GM19099 (cell line): ENCODE data around the gene ARR3.

Experiments used
- POLR2A ChIP-seq: IDR thresholded peaks from 3 replicates; pipeline ENCODE4 v1.6.1; 2011; ENCODE audit warnings: low read depth; ENCODE audit not compliant: insufficient read length; ENCODE audit errors: extremely low read depth

ARR3 gene

DNA sequence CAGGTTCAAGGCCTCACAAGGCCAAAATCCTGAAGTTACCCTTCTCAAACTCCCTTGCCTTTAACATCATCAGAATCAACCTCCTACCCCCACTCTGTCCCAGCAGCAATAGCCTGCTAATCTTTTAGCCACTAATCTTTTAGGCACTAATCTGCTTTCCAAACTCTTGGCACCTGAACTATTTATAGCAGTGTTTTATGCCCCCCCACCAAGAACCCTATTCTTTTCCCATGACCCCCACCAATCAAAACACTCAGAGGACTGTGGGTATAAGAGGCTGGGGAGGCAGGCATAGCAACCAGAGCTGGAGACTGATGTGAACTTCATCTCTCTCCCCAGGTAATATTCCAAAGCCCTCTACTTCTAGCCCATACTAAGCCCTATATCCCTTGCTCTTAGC, at the start of gene ARR3:
Gene ARR3, plus strand, starts transcription at position 301 of the 400 bp plus-strand sequence. CDS start 1,052 bp downstream, outside the sequence.
- TF ChIP-seq POLR2A, result no peak

DNA sequence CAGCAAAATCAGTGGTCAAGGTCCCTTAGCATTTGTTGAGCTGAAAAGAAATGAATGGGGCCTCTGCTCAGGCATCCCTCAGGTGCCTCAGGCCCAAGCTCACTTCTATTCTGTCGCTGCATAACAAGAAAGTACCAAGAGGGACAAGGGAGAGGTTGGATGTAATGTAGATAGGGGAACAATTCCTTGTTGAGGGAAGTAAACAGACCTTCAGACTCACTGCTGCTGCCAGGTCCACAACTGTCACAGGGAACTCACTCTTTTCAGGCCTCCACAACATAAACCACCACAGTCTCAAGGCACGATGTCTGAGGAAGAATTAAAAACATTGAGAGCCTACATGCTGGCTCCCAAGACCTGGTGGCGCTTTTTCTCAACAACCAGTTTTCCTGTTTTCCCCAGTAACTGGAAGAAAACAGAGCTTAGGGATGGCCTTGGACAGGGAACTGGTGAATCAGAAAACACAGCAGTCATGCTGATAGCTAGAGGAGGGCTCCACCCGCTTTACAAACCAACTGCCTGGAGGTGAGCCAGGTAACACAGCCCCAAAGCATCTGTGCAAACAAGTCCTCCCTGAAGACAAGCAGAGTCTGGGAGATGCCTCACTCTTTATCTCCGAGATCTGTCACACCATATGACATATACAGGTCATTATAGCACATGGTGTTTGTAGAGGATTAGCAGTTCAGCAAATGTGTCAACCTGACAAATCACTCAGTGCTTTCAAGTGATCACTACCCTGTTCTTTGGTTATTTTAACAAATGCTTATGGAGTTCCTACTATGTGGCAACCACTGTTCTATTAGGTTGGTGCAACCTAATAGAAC, 48.0 kb upstream of the ARR3 start:
- no peak for TF ChIP-seq POLR2A

DNA sequence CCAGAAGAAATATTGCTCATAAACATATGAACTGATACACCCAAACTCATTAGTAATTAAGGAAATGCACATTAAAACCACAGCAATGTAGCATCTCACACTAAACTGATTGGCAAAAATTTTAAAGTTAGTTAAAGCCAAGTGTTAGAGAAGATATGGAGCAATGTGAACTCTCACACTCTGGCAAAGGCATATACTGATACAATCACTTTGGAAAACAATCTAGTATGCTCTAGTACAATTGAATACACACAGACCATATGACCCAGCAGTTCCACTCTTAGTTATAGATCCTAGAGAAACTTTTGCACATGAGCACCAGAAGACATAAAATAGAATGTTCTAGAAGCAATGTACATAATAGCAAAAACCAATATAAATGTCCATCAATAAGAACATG, 42.1 kb upstream of the ARR3 start:
- TF ChIP-seq POLR2A, result no peak

DNA sequence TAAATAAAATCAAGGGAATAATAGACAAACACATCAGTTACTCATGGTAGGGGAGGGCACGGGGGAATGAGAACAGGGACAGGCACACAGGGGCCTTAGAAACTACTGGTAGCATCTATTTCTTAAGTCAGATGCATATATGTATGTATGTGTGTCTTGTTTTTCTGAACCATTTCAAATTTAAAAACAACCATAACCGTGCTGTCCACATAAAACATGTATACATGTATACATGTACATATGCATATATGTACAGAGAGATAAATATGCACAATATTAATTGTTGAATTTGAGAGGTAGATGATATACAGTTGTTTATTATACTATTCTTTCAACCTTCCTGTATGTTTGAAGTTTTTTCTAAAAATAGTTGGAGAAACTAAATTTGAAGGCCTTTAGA, 41.4 kb upstream of the ARR3 start:
- no peak for TF ChIP-seq POLR2A

DNA sequence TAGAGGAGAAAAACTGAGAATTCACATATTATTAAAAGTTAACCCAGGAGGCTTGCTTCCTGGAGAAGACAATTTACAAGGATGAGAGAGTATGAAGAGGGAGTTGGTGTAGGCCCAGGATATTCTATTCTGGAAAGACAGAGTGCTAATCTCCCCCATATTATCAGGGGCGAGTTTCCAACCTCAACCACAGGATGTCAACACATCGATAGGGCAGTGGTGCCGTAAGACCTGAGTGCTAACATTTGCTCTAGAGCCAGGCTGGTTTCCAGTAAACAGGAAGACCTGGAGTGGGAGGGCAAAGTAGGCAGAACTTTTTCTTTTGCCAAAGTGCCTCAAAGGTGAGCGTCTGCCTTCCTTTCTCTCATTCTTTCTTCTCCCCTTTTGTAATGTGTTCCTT, 36.5 kb upstream of the ARR3 start:
- no peak for TF ChIP-seq POLR2A

DNA sequence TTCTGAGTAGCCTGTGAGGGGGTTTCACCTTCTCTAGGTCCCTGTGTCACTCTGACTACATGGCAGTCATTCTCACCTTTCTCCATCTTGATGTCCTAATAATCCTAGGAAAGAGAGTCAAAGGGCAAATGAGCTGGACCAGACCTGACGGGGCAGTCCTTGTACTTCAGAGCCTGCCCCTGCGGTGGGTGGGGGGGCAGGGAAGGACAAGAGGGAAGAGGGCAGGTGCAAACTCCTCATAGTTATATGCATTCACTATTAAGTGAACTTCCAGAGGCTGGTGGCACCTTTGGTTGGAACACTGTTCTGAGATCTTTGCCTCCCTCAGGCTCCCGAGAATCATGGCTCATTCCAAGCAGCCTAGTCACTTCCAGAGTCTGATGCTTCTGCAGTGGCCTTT, 33.8 kb upstream of the ARR3 start, which contains the start of gene AWAT1:
Gene AWAT1, plus strand, starts transcription at position 301 of the 400 bp plus-strand sequence. Its CDS starts 41 bp downstream, at position 342.
- no peak for TF ChIP-seq POLR2A

DNA sequence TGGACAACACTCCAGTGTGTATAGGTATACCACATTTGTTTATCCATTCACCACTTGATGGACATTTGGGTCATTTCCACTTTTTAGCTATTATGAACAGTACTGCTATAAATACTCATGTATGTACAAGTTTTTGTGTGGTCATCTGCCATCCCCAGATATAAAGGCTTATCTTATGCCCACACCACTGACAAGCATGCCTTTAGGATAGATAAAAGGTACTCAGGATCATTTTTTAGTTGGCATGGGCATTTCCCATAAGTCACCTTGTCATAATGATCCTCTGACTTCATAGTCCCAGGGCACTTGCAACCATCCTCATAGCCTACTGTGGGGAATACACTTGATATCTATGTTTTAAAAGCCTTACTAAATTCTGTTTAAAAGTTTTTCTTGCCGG, 27.4 kb upstream of the ARR3 start:
- no peak for TF ChIP-seq POLR2A

DNA sequence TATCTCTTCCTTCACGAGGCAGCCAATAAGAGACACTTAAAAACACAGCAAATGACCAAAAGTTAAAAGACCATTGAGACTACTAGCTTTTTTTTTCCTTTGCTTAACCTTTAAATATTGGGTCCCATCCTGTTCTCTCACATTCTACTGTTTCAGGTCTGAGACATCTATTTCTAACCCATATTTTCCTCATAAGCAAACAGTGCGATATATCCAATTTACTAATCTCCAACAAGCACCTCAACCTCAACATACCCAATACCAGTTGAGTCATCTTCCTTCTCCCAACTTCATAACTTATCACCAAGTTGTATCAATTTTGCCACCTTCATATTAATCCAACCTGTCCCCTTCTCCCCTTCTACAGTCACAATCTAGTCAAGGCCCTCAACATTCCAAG, 26.6 kb upstream of the ARR3 start:
- TF ChIP-seq POLR2A, result no peak

DNA sequence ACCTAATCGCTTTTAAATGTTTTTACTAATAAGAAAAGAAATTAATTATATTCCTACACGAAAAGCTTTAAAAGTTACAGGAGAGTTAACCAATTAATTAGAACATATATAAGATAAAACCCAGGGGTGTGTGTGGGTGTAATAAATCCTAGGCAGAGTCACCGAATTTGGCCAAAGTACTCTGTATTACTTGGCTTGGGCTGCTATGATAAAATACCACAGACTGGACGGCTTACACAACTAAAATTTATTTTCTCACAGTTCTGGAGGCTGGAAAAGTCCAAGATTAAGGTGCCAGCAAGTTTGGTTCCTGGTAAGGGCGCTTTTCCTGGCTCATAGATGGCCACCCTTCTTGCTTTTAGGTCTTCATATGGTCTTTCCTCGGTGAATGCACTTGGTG, 23.3 kb upstream of the ARR3 start:
- no peak for TF ChIP-seq POLR2A

DNA sequence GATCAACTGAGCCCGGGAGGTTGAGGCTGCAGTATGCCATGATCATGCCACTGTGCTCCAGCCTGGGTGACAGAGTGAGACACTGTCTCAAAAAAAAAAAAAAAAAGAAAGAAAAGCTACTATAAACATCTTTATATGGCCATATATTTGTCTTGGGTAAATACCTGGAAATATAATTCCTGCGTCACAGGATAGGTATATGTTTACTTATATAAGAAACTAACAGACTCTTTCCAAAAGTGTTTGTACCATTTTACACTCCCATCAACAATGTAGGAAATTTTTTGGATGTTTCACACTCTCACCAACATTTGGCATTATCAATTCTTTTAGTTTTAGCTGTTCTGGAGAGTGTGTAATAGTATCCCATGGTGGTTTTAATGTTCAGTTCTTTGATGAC, 20.9 kb upstream of the ARR3 start:
- TF ChIP-seq POLR2A, result no peak

DNA sequence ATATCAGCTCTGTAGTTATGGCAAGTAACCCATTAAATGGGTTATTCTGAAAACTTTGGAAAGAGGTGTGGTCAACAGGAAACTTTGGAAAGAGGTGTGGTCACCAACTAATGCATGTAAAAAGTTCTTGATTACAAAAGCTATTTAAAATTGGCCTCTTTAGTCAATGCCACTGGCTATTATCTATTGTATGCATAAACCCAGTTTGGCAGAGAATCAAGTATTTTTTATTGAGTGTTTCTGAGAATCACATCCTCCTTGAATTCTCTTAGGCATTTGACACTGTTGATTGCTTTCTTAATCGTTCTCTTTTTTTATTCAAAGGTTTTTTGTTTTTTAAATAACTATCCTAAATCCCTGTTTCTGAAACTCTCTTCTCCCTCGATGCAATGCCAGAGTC, 15.6 kb upstream of the ARR3 start:
- no peak for TF ChIP-seq POLR2A

DNA sequence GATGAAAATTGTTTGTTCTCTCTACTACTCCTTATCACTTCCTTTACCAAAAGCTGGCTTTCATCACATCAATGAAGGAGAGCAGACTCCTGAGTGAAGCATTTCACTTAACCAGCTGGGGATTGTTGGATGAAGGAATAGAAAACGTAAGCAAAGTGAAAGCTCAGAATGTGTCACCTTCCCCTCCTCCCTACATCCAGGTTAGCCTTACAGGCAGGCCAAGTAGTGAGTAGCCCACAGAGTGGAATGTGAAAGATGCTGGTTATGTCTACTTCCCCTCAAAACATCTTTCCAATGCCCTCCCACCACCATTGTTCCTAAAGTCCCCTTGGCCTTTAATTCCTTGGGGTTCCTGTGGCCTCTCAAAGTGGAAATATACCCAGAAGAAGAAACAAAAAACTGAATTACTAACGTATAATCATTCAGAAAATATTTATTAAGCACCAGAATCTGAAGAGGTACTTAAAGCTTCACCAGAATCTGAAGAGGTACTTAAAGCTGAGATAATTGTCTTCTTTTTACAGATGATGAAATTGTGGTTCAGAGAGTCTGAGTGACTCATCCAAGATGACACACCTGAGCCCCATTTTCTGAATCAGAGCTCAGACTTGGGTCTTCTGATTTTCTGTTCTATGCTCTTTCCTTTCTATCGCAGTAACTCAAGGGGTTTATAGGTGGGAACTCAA, 14.6 kb upstream of the ARR3 start:
- TF ChIP-seq POLR2A, result no peak

DNA sequence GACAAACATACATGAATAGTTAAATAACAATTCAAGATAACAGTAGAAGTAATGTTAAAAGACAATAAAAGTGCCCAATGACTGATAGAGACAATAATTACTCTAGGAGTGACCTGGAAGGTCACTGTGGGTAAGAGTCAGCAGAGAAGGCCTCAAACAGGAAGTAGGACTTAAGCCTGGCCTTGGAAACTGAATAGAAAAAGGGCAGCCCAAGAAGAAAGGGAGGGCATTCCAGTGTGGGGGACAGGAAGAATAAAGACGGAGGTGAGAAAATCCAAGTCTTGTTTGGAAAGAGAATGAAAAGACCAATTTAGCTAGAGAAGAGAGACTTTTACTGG, 14.1 kb upstream of the ARR3 start:
- no peak for TF ChIP-seq POLR2A

DNA sequence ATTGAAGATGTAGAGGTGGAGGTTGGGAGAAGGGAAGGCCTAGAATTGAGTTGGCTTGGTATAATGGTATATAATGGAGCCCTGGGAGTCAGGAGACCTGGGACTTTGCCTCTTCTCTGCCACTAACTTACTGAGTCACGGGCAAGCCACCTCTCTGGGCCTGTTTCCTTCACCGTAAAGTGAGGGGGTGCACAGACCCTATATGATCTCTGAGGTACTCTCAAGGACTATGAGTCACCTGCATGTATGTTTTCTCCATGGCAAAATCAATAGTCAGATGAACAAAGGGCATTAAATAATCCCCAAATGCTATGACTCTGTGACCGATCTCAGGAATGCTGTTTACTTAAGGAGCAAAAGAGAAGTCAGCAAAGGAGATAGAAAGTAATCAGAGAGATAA, 13.2 kb upstream of the ARR3 start:
- no peak for TF ChIP-seq POLR2A

DNA sequence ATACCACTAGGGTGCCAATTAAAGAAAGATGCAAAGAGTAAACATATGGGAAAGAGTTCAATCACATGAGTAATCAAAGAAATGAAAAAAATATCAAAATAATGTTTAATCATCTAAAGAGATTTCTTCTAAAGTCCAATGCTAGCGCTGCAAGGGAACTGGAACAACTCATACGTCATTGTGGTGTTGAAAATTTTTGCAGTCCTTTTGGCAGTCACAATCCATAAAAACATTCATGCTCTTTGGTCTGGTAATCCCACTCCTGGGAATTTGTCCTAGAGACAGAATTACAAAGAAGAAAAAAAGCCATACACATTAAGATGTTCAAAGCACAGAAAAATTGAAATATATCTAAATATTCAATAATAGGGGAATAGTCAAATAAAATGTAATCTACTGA, 12.7 kb upstream of the ARR3 start:
- TF ChIP-seq POLR2A, result no peak

DNA sequence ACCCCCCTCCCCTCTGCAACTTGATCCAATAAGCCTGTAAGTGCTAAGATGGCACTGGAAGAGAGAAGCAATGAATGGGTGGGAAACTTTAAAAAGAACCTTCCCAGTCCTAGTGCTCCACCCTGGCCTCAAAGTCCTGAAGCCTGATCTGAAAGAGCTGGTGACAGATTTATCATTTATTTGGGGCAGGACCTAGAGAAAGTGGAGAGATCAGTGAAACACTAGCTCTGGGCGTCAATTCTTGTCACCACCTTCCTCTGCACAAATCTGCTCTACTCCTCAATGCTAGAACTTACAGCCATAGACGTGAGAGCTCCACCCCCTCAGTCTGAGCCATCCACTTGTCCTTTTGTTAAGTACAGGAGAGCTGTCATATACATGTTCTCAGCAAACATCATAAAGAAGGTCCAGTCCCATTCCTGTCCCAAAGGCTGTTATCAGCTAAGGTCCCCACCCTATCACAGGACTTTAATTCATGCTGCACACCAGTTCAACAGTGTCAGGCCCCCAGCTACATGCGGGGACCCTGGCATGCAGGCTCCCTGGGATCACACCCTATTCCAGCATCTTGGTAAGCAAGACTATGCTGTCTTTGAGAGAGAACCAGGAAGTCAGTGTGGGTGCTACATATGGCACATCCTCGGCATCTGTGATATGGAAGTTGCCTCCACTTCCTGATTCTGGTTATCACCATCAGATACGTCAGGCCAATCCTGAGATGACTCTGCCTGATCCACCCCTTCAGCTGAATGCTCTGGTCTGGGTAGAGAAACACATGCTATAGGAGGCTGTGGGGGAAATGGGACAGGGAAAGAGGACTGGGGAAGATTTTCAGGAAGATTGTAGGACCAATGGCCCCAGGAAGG, 10.5 kb upstream of the ARR3 start:
- no peak for TF ChIP-seq POLR2A

DNA sequence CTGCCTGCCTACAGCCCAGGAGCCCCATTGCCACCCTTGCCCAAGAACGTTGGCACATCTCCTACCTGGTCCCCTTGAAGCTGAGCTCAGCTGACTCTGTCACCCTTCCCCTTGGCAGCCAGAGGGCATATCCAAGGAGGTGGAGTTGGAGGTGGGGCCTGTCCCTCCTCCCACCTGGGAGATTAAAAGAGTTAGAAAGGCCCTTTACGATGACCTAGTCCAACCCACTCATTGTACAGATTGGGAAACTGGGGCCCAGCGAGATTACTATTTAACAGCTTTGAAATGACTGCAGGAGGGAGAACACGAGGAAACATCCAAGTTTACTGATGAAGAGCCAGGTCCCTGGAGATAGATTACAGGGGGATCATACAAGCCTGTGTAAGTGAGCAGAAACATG, 8.0 kb upstream of the ARR3 start, which contains the start of gene P2RY4:
Gene P2RY4, minus strand, starts transcription at position 101 of the 400 bp plus-strand sequence. CDS start 580 bp downstream, outside the sequence.
- no peak for TF ChIP-seq POLR2A
